Activated naive CD4-positive, alpha-beta T cell treated with anti-CD3 and anti-CD28 coated beads, Interleukin-2, amount 50 U/mL, for 24 hours (primary cell): ENCODE data around the gene EVA1A.

ENCODE experiments used
- H3K27ac Mint-ChIP-seq: one replicate; pipeline ENCODE4 v1.8.0; 2021; ENCODE audit warnings: mild to moderate bottlenecking, mixed read lengths
- H3K27me3 Mint-ChIP-seq: one replicate; pipeline ENCODE4 v1.8.0; 2021; ENCODE audit warnings: mixed read lengths
- H3K36me3 Mint-ChIP-seq: one replicate; pipeline ENCODE4 v1.8.0; 2021; ENCODE audit warnings: mixed read lengths
- H3K4me1 Mint-ChIP-seq: one replicate; pipeline ENCODE4 v1.8.0; 2021; ENCODE audit warnings: mixed read lengths
- H3K4me3 Mint-ChIP-seq: one replicate; pipeline ENCODE4 v1.8.0; 2021; ENCODE audit warnings: mild to moderate bottlenecking, mixed read lengths
- H3K9me3 Mint-ChIP-seq: one replicate; pipeline ENCODE4 v1.8.0; 2021; ENCODE audit warnings: mixed read lengths

Gene EVA1A

DNA sequence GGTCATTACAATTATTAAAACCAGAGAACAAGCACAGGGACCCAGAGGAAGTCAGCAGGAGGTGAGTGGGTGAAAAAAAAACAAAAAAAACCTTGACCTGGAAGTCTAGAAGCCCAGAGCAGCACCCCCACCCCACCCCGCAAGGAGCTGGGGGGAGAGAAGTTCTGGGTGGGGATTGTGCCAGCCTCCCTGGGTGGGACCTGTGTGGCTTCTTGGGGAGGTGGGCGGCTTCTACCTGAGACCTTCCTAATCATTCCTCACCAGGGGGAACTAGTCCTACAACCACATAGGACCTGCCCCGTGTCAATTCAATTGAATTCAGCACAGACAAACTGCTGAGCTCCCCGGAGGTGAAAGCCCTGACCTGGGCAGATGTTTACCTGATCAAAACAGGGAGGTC lies 17.3 kb downstream of the EVA1A start:
- H3K36me3 Mint-ChIP-seq, result no peaks in the 10 kb centered on the region
- H3K4me1 Mint-ChIP-seq, result no peaks in the 10 kb centered on the region
- H3K27me3 Mint-ChIP-seq, result peaks cover 4% of the 10 kb centered on the region
- H3K9me3 Mint-ChIP-seq, result no peaks in the 10 kb centered on the region
- H3K4me3 Mint-ChIP-seq, result no peak overlapping the region
- no peak overlapping the region for H3K27ac Mint-ChIP-seq

DNA sequence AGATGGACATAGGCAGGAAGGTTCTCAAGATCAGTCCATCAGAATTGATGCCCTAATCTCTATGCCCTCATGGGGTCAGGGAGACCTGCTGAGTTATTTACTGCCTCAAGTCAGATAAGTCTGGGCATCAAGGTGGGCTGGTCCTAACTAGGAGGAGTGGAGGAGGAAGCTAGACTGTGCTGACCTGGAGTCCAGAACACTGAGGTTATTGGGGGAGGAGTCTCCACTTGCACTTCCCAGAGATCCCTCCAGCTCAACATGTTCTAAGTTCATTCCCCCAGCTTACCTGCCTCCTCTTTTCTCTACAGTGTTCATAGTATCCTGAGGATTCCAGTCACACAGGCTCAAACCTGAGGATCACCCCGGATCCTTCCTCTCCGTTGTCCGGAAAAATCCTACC lies 19.3 kb downstream of the EVA1A start:
- Mint-ChIP-seq H3K9me3 (no peaks in the 10 kb centered on the region), H3K36me3 (no peaks in the 10 kb centered on the region), H3K27me3 (no peaks in the 10 kb centered on the region), H3K4me3 (no peak overlapping the region), H3K4me1 (no peaks in the 10 kb centered on the region), H3K27ac (no peak overlapping the region)

DNA sequence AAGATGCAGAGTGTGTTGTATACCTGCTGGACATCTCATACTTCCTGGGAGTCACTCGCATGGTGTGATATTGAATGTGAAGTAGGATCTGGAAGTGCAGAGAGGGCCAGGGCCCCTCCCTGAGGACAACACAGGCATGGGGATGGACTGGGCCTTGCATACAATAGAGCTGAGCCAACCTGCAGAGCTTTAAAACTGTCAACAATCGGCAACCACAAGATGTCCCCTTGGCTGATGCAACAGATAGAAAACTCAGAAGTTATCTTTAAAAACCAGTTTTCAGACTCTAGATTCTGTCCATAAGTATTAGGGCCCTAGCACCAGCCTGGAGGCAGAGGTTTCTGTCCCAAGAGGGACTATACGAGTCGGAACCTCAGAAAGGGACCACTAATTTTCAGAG lies 19.7 kb downstream of the EVA1A start:
- H3K9me3 Mint-ChIP-seq, result no peaks in the 10 kb centered on the region
- H3K36me3 Mint-ChIP-seq, result no peaks in the 10 kb centered on the region
- H3K4me1 Mint-ChIP-seq, result no peaks in the 10 kb centered on the region
- H3K27me3 Mint-ChIP-seq, result no peaks in the 10 kb centered on the region
- no peak overlapping the region for H3K4me3 Mint-ChIP-seq
- H3K27ac Mint-ChIP-seq, result no peak overlapping the region

DNA sequence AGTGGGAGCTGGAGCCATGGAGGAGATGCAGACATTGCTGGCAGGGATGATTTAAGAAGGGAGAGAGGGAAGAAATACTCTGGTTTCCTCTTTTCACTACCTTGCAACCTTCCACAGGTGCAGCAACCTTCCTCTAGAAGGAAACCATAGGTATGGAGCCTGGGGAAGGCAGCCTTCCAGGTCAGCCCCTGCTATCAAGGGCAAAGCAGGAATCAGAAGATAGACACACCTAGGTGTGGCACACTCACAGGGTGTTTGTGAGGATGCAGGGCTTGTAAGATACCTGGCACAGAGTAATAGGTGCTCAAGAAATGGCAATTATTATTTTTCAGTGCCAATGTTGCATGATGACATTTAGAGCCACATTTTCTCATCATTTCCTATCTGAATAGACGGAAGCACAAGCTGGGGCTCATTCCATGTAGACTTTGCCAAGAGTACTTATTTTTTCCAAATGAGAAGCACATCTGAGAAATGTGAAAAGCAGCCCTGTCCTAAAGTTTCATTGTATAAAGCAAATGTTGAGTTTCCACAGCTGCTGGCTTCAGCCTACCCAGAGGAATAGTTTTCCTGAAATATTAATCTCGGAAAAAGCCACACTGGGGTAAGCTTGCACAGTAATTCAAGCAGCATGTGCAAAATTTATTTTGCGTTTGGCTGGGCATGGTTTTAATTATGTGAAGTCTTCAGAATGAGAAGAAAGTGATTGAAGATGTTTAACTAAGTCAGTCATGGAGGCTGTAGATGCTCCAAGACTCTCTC lies 20.6 kb downstream of the EVA1A start:
- H3K9me3 Mint-ChIP-seq, result no peaks in the 10 kb centered on the region
- no peak overlapping the region for H3K4me3 Mint-ChIP-seq
- H3K27ac Mint-ChIP-seq, result no peak overlapping the region
- H3K27me3 Mint-ChIP-seq, result no peaks in the 10 kb centered on the region
- no peaks in the 10 kb centered on the region for H3K4me1 Mint-ChIP-seq
- H3K36me3 Mint-ChIP-seq, result no peaks in the 10 kb centered on the region

DNA sequence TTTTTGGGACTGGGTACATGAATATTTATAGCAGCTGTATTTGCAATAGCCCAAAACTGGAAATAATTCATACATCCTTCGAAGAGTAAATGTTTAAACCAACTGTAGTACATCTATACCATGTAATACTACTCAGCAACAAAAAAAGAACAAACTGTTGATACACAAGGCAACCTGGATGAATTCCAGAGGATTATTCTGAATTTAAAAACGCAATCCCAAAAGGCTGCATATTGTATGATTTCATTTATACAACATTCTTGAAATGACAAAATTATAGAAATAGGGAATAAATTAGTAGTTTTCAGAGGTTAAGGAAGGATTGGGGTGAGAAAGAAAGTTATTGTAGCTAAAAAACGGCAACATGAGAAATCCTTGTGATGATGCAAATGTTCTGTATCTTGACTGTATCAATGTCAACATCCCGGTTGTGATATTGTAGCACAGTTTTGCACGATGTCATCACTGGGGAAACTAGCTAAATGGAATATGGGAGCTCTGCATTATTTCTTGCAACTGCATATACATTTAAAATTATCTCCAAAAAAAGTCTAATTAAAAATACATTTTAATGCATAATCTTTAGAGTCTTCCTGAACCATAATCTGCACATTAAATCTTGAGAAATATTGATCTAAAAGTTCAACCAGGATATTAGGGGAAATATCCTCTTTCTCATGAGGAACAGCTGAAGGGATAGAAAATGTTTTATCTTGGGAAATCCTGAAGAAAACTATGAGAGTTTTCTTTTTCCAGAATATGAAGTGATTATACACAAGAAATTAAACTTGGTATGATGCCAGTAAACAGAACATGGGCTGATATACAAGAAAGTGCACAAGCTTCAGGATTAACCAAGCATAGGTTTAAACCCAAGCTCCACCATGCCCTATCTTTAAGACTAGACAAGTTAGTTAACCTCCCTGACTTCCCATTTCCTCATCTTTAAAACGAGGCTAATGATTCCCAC lies 21.9 kb downstream of the EVA1A start:
- Mint-ChIP-seq H3K9me3 (no peaks in the 10 kb centered on the region), H3K4me3 (no peak overlapping the region), H3K27me3 (peaks cover 3% of the 10 kb centered on the region), H3K36me3 (no peaks in the 10 kb centered on the region), H3K4me1 (no peaks in the 10 kb centered on the region), H3K27ac (no peak overlapping the region)

DNA sequence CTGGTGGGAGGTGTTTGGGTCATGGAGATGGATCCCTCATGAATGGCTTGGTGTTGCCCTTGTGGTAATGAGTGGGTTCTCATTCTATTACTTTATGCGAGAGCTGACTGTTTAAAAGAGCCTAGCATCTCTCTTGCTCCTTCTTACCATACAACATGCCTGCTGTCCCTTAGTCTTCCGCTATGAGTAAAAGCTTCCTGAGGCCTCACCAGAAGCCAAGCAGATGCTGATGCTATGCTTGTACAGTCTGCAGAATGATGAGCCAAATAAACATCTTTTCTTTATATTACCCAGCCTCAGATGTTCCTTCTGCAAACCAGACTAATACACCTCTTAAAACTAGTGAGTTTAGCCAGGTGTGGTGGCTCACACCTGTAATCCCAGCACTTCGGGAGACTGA lies 23.1 kb downstream of the EVA1A start:
- Mint-ChIP-seq H3K27me3 (peaks cover 3% of the 10 kb centered on the region), H3K4me3 (no peak overlapping the region), H3K27ac (no peak overlapping the region), H3K36me3 (no peaks in the 10 kb centered on the region), H3K4me1 (no peaks in the 10 kb centered on the region), H3K9me3 (no peaks in the 10 kb centered on the region)

DNA sequence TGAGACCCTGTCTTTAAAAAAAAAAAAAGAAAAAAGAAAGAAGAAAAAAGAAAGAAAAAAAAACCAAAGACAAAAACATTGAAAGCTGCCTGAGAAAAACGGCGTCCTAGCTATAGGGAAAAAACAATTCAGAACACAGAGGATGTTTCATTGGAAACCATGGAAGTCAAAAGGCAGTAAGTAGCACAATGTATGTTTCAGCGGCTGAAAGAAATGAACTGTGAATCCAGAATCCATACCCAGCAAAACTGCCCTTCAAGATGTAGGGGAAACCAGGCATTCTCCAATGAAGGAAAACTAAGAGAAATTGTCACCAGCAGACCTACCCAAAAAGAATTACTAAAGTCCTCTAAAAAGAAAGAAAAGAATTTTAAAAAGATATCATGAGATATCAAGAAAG lies 27.6 kb downstream of the EVA1A start:
- no peak overlapping the region for H3K27ac Mint-ChIP-seq
- H3K4me1 Mint-ChIP-seq, result no peaks in the 10 kb centered on the region
- no peaks in the 10 kb centered on the region for H3K36me3 Mint-ChIP-seq
- H3K27me3 Mint-ChIP-seq, result peaks cover 12% of the 10 kb centered on the region
- no peaks in the 10 kb centered on the region for H3K9me3 Mint-ChIP-seq
- H3K4me3 Mint-ChIP-seq, result no peak overlapping the region

DNA sequence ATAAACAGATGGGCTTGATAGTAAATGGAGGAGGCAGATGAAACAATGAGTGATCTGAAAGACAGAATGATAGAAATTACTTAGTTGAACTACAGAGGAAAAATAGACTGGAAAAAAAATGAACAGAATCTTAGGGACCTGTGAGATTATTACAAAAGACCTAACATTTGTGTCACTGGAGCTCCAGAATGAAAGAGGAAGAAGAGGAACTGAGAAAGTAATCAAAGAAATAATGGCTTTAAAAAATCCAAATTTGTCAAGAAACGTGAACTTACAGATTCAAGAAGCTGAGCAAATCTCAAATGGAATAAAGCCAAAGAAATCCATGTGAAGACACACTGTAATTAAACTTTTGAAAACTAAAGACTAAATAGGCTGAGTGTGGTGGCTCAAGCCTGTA lies 28.3 kb downstream of the EVA1A start:
- no peaks in the 10 kb centered on the region for H3K4me1 Mint-ChIP-seq
- H3K9me3 Mint-ChIP-seq, result no peaks in the 10 kb centered on the region
- H3K27me3 Mint-ChIP-seq, result peaks cover 15% of the 10 kb centered on the region
- no peak overlapping the region for H3K27ac Mint-ChIP-seq
- H3K36me3 Mint-ChIP-seq, result no peaks in the 10 kb centered on the region
- no peak overlapping the region for H3K4me3 Mint-ChIP-seq

DNA sequence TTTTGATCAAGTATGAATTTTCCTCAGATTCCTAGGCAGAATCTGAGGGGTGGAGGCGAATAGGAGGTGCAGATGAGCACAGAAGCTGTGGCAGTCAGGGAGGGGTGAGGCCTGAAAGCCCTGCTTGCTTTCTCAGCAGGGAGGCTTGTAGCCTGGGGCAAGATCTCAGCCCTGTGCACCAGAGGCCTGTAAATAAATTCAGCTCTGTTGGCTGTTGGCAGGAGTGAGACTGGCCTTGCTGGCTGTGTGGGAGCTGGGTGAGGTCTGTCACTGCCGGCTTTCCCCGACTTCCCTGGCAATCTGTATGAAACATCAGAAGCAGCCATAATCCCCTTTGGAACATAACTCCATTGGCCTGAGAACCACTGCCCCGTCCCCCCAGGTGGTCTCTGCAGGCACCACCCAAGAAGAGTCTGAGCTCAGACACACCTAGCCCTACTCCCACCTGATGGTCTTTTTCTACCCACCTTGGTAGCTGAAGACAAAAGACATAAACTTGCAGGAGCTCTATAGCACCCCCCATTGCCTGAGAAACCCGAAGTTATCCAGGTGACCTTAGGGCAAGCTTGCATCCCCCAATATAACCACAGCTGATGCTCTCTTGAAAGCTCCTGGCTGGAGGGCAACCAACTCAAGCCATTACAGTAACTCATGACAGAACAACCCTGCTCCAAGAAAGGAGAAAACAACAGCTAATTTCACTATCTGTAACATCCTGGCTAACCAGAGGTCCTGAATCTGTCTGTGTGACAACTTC lies 32.3 kb downstream of the EVA1A start:
- Mint-ChIP-seq H3K27ac (no peak overlapping the region), H3K27me3 (peaks cover 16% of the 10 kb centered on the region), H3K4me3 (no peak overlapping the region), H3K9me3 (no peaks in the 10 kb centered on the region), H3K4me1 (no peaks in the 10 kb centered on the region), H3K36me3 (no peaks in the 10 kb centered on the region)

DNA sequence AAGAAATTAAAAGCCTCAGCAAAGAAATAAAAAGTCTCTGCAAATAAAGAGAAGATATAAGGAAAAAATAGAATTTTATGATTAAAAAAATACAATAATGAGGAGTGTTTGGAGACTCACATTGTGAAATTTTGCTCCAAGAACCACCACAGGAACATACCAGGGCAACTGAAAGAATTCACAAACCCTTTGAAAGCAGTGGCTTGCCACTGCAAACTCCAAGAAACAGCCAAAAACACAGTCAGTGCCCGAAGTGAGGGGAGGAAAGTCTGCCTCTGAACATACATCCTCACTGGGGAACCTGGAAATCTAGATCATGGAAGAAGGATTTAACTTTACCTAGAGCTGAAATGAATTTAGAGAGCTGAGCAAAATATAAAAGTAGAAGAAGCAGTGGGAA lies 33.1 kb downstream of the EVA1A start:
- Mint-ChIP-seq H3K27me3 (peaks cover 16% of the 10 kb centered on the region), H3K4me1 (no peaks in the 10 kb centered on the region), H3K27ac (no peak overlapping the region), H3K9me3 (no peaks in the 10 kb centered on the region), H3K4me3 (no peak overlapping the region), H3K36me3 (no peaks in the 10 kb centered on the region)

DNA sequence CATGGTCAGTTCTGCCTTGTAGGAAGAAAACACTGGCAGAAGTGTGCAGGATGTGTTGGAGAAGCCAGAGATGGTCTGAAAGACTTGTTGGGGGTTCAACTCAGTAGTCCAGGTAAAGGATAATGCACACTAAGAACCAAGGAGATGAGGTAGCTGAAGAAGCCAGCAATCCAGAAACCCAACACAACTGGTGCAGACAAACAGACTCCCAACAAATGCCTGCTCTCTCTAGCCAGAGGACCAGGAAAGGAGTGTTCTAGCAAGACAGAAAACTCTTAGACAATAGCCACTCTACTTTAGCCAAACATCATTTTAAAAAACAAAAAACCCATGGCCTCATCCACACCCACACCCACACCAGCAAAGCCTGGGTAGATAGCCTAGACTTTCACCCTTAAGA lies 33.9 kb downstream of the EVA1A start:
- Mint-ChIP-seq H3K27me3 (peaks cover 16% of the 10 kb centered on the region), H3K9me3 (no peaks in the 10 kb centered on the region), H3K4me3 (no peak overlapping the region), H3K27ac (no peak overlapping the region), H3K36me3 (no peaks in the 10 kb centered on the region), H3K4me1 (no peaks in the 10 kb centered on the region)

DNA sequence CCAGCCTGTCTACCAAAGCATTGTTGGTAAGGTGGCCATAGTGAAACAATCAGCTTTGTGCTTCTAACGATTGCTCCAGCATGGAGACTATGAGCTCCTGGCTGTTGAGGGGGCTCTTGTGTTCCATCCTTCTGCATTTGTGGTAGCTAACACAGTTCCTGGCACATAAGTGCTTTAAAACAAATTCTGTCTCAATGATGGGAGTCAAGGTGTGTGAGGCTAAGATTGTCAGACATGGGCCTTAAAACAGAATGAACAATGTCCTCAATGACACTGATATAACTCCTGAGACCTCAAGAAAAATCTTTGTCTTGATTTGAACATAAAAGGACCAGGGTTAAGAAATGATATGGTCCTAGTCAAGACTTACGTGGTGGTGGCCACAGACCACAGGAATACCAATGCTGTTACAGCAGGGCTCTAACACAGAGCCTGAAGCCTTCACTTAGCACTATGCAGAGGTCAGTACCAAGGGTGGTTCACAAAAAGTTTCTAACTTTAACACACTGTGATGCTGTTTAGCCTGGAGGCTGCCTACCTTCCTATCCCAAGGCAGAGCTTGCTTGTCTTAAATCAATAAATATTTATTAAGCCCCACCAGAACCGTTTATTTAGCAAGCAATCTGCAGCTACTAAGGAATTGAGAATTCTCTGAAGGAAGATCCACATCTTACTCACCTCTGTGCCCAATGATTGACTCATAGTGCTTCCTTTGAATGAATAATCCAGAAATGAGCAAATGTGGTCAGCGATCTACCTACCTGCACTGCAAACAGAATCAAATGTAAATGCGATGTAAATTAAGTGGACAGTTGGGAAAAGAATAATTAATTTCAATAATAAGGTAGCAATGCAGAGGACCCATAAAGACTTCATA lies 35.1 kb downstream of the EVA1A start:
- Mint-ChIP-seq H3K27me3 (peaks cover 15% of the 10 kb centered on the region), H3K4me3 (no peak overlapping the region), H3K27ac (no peak overlapping the region), H3K36me3 (no peaks in the 10 kb centered on the region), H3K4me1 (no peaks in the 10 kb centered on the region), H3K9me3 (no peaks in the 10 kb centered on the region)

DNA sequence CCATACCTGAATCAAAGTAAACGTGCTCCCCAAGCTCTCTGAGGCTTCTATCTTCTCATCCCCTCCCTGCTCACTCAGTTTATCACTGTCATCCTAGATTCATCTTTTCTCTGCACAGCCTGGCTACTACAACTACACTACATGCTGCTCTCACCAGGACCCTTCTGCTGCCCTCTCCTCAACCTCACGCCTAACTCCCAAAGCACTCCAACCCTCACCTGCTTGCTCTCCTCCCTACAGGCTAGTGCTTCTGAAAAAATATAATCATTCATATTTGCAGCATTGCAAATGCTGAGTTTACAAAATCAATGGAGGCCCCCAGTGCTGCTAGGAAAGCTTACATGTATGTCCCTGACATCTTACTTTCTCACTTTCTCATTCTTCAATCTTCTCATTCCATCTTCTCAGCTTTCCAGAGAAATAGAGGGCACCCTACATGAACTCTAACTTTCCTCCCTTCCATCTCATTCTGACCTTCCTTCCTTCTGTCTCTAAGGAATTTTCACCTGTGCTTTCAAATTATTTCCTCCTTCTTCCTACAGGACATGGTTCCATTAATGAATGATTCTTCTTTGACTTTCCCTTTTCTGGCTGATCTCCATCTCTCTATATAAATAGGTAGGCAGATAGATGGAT lies 36.3 kb downstream of the EVA1A start:
- H3K27ac Mint-ChIP-seq, result no peak overlapping the region
- H3K9me3 Mint-ChIP-seq, result no peaks in the 10 kb centered on the region
- no peak overlapping the region for H3K4me3 Mint-ChIP-seq
- H3K27me3 Mint-ChIP-seq, result peaks cover 9% of the 10 kb centered on the region
- no peaks in the 10 kb centered on the region for H3K4me1 Mint-ChIP-seq
- H3K36me3 Mint-ChIP-seq, result no peaks in the 10 kb centered on the region

DNA sequence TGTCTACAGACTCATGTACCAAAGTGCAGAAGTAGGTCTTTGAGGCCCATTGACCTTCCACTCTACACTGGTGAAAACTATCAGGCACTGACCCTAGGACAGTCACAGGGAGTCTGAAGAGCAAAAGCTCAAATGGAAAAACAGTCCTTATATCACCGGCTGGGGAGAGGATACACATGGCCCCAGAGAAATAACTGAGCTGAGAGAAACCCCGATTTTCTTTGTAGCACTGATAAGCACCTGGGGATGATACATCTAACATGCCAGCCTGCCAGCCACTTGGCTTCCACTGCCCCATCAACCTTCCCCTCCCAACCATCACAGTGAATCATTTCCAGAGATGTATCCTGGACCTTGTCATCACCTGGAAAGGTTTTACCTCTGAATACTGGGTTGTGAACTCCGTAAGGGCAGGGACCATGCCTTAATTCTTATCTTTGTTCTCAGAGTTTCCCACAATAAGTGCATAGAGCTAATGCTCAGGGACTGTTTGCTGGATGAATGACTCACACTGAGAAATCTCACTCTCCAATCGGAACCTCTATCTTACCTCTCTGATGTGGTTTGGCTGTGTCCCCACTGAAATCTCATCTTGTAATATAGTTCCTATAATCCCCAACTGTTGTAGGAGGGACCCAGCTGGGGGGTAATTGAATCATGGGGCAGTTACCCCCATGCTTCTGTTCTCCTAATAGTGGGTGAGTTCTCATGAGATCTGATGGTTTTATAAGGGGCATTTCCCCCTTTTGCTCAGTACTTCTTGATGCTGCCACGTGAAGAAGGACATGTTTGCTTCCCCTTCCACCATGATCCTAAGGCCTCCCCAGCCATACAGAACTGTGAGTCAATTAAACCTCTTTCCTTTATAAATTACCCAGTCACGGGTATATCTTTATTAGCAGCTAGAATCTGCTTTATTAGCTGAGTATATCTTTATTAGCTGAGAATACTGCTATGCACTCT lies 37.1 kb downstream of the EVA1A start:
- Mint-ChIP-seq H3K36me3 (no peaks in the 10 kb centered on the region), H3K4me3 (no peak overlapping the region), H3K27me3 (peaks cover 9% of the 10 kb centered on the region), H3K4me1 (no peaks in the 10 kb centered on the region), H3K9me3 (no peaks in the 10 kb centered on the region), H3K27ac (no peak overlapping the region)
